Neural cell (in vitro differentiated cells): Measurements from ENCODE around the gene BCL2.

ENCODE experiments used
- EP300 ChIP-seq: fragments of 450-650 bp; conservative IDR thresholded peaks from 2 replicates; pipeline ENCODE4 v1.6.1; 2014; ENCODE audit warnings: antibody characterized with exemption, mild to moderate bottlenecking, moderate library complexity; ENCODE audit not compliant: poor library complexity, severe bottlenecking
- EZH2 ChIP-seq: fragments of 200-600, 300-800 bp; shearing (Covaris generic), sonication (generic); IDR thresholded peaks from 2 replicates; pipeline ENCODE4 v1.6.1; 2014; ENCODE audit warnings: antibody characterized with exemption, low read length, borderline replicate concordance, mild to moderate bottlenecking; ENCODE audit not compliant: insufficient read depth, poor library complexity, severe bottlenecking
- POLR2AphosphoS5 ChIP-seq: IDR thresholded peaks from 2 replicates; pipeline ENCODE4 v1.6.1; 2012
- RAD21 ChIP-seq: fragments of 450-650 bp; conservative IDR thresholded peaks from 2 replicates; pipeline ENCODE4 v1.6.1; 2014; ENCODE audit warnings: antibody characterized with exemption, mild to moderate bottlenecking, moderate library complexity
- TAF1 ChIP-seq: IDR thresholded peaks from 2 replicates; pipeline ENCODE4 v1.6.1; 2012; ENCODE audit warnings: low read depth
- TF ChIP-seq, protein P1 (sequence below): fragments of 450-650 bp; IDR thresholded peaks from 2 replicates; pipeline ENCODE4 v1.5.1; 2014; ENCODE audit warnings: antibody characterized with exemption, mild to moderate bottlenecking, moderate library complexity; ENCODE audit not compliant: poor library complexity, severe bottlenecking
- TF ChIP-seq, protein P2 (sequence below): IDR thresholded peaks from 2 replicates; pipeline ENCODE4 v1.6.1; 2012; ENCODE audit warnings: borderline replicate concordance

DNA sequence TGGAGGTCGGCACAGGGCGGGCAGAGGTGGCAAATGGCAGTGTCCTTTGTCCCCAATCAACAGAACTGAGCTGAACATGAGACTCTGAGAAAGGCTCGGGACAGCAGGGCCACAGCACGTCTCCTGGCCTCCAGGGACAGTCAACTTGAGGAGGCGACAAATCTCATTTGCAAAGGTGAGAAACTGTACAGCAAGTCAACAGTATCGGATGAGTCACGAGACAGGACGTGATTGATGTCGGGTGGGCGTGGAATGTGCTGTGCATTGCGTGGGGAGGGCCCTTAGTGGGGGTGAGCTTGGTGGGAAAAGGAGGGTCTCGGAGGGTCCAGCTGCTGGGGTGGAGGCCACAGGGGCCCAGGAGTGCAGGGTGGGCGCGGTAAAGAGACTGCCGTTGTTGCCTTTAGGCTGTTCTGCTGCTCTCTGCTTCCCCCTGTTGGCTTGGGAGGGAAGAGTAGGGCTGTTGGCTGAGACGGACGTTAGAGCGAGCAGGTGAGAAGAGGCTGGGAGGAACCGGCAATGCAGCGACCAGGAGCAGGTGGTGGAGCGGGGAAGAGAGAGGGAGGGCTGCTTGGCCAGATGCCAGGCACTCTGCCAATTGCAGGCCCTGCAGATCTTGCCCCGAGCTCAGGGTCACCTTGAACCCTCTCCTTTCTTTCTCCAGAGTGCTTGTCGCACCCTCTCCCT is 164.3 kb downstream of the BCL2 start:
- TF ChIP-seq, protein P1, sequence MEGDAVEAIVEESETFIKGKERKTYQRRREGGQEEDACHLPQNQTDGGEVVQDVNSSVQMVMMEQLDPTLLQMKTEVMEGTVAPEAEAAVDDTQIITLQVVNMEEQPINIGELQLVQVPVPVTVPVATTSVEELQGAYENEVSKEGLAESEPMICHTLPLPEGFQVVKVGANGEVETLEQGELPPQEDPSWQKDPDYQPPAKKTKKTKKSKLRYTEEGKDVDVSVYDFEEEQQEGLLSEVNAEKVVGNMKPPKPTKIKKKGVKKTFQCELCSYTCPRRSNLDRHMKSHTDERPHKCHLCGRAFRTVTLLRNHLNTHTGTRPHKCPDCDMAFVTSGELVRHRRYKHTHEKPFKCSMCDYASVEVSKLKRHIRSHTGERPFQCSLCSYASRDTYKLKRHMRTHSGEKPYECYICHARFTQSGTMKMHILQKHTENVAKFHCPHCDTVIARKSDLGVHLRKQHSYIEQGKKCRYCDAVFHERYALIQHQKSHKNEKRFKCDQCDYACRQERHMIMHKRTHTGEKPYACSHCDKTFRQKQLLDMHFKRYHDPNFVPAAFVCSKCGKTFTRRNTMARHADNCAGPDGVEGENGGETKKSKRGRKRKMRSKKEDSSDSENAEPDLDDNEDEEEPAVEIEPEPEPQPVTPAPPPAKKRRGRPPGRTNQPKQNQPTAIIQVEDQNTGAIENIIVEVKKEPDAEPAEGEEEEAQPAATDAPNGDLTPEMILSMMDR, result no peak
- TF ChIP-seq EP300 (no peak), RAD21 (no peak), POLR2AphosphoS5 (no peak), EZH2 (no peak), TAF1 (no peak)
- TF ChIP-seq, protein P2, sequence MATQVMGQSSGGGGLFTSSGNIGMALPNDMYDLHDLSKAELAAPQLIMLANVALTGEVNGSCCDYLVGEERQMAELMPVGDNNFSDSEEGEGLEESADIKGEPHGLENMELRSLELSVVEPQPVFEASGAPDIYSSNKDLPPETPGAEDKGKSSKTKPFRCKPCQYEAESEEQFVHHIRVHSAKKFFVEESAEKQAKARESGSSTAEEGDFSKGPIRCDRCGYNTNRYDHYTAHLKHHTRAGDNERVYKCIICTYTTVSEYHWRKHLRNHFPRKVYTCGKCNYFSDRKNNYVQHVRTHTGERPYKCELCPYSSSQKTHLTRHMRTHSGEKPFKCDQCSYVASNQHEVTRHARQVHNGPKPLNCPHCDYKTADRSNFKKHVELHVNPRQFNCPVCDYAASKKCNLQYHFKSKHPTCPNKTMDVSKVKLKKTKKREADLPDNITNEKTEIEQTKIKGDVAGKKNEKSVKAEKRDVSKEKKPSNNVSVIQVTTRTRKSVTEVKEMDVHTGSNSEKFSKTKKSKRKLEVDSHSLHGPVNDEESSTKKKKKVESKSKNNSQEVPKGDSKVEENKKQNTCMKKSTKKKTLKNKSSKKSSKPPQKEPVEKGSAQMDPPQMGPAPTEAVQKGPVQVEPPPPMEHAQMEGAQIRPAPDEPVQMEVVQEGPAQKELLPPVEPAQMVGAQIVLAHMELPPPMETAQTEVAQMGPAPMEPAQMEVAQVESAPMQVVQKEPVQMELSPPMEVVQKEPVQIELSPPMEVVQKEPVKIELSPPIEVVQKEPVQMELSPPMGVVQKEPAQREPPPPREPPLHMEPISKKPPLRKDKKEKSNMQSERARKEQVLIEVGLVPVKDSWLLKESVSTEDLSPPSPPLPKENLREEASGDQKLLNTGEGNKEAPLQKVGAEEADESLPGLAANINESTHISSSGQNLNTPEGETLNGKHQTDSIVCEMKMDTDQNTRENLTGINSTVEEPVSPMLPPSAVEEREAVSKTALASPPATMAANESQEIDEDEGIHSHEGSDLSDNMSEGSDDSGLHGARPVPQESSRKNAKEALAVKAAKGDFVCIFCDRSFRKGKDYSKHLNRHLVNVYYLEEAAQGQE, result no peak
